GM12872 (cell line): Measurements from ENCODE around the gene NHS.

Source experiments
- TF ChIP-seq, protein P1 (sequence below): IDR thresholded peaks from 3 replicates; pipeline ENCODE4 v1.5.1; 2011; ENCODE audit warnings: low read depth, mild to moderate bottlenecking, low read length, moderate library complexity; ENCODE audit not compliant: insufficient read depth

Gene NHS

GRCh38 chrX:17632942-17633341 lies 257.9 kb downstream of the NHS start:
- TF ChIP-seq, protein P1, sequence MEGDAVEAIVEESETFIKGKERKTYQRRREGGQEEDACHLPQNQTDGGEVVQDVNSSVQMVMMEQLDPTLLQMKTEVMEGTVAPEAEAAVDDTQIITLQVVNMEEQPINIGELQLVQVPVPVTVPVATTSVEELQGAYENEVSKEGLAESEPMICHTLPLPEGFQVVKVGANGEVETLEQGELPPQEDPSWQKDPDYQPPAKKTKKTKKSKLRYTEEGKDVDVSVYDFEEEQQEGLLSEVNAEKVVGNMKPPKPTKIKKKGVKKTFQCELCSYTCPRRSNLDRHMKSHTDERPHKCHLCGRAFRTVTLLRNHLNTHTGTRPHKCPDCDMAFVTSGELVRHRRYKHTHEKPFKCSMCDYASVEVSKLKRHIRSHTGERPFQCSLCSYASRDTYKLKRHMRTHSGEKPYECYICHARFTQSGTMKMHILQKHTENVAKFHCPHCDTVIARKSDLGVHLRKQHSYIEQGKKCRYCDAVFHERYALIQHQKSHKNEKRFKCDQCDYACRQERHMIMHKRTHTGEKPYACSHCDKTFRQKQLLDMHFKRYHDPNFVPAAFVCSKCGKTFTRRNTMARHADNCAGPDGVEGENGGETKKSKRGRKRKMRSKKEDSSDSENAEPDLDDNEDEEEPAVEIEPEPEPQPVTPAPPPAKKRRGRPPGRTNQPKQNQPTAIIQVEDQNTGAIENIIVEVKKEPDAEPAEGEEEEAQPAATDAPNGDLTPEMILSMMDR: no peak

GRCh38 chrX:17633546-17633945 lies 258.5 kb downstream of the NHS start:
- TF ChIP-seq, protein P1: no peak

- TF ChIP-seq, protein P1: no peak
Observed at GRCh38 chrX:17634542-17635207, 259.7 kb downstream of the NHS start.

DNA sequence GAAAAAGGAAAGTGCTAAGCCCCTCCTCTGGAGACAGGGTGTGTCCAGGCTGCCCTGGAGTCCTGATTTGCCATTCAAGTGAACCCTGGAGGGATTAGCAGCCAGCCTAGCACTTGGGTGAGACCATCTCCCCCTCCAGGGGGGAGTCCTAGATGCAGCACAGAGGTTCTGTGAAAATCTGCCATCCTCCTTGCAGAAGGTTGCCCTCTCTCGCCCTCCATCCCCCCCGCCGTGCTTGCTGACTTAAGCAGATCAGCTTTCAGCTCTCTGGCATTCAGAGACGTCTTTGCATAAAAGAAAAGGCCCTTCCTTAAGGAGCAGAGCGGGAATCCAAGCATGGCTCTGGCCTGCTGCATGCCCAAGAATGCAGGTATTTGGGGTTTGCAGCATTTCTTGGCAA lies 260.2 kb downstream of the NHS start:
- TF ChIP-seq, protein P1: no peak

GRCh38 chrX:17637235-17637634 lies 262.2 kb downstream of the NHS start:
- TF ChIP-seq, protein P1: no peak

DNA sequence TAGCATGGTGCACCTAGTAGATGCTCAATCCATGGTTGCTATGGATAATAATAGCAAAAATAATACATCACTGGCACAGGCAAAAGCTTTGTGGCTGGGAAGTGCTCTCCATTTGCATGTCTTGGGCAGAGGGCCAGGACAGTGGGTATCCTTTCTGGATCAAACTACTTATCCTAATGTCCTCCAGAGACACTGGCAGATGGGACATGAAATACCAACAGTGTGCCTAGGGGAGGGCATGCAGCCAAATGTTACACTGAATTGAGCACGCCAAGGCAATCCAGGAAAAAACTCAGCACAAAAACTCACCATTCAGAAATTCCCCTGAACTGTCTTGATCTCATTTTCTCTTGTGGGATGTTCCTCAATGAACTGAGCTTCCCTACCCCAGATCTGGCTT lies 263.7 kb downstream of the NHS start:
- TF ChIP-seq, protein P1: no peak

- TF ChIP-seq, protein P1: no peak
Observed at GRCh38 chrX:17642891-17643290, 267.9 kb downstream of the NHS start.
